Esophagus squamous epithelium (tissue), 4 donors: ENCODE data around the gene SCD5.

Experiments used
- CTCF ChIP-seq, 6 experiments: fragments of 450-650 bp in 4 of 6; fragments of 200-600 bp in 2 of 6; sonication (generic) in 2 of 6; IDR thresholded peaks; one replicate each; pipeline ENCODE4 v1.5.1; 2016 to 2019; ENCODE audit warnings: antibody characterized with exemption in 6 of 6, mild to moderate bottlenecking in 4 of 6, moderate library complexity in 4 of 6
- POLR2A ChIP-seq, 4 donors: fragments of 450-650 bp; IDR thresholded peaks; one replicate each; pipeline ENCODE4 v1.6.1; 2017; ENCODE audit warnings: antibody characterized with exemption in 4 of 4, mild to moderate bottlenecking in 4 of 4, moderate library complexity in 3 of 4

GRCh38 chr4:82798168-82799005, at the start of gene SCD5:
- no peak for TF ChIP-seq POLR2A (IDR thresholded peaks at IDR 0.05)
- no peak for TF ChIP-seq CTCF (IDR thresholded peaks at IDR 0.05)
